Measurements from ENCODE around the gene ZCCHC24. TPM values are rescaled to one million over a fixed set of nuclear protein-coding genes. Genes with fewer than 3 reads are reported as not detected.

Gene ZCCHC24
- total RNA-seq, 2 donors from 2014 or later = 45.6 to 85.9 TPM

- no peak overlapping the region for H3K4me3 ChIP-seq
- no peaks in the 10 kb centered on the region for H3K9me3 ChIP-seq
- peaks cover 23% of the 10 kb centered on the region for H3K36me3 ChIP-seq
- TF ChIP-seq CTCF (IDR thresholded peaks at IDR 0.05) = no peak
- H3K27ac ChIP-seq = no peak overlapping the region
- peak; percentile 66 for DNase-seq (ENCODE audit: low spot score)
- H3K4me1 ChIP-seq = peaks cover 0 to 53% of the 10 kb centered on the region in 2 donors
- no peaks in the 10 kb centered on the region for H3K27me3 ChIP-seq
Measured at GRCh38 chr10:79383974-79384606, 61.3 kb downstream of the ZCCHC24 start.

GRCh38 chr10:79382491-79382941 is 62.9 kb downstream of the ZCCHC24 start:
- Histone ChIP-seq H3K4me1 (peaks cover 0 to 42% of the 10 kb centered on the region in 2 donors), H3K36me3 (peaks cover 23% of the 10 kb centered on the region), H3K4me3 (no peak overlapping the region), H3K9me3 (no peaks in the 10 kb centered on the region), H3K27ac (peak overlapping the region; percentile 69 to 81), H3K27me3 (no peaks in the 10 kb centered on the region)
- DNase-seq (ENCODE audit: low spot score) = peak; percentile 59
- TF ChIP-seq CTCF (IDR thresholded peaks at IDR 0.05) = no peak

GRCh38 chr10:79381804-79382221 is 63.6 kb downstream of the ZCCHC24 start:
- Histone ChIP-seq H3K27ac (peak overlapping the region; percentile 69 to 81), H3K4me1 (peaks cover 0 to 40% of the 10 kb centered on the region in 2 donors), H3K36me3 (peaks cover 17% of the 10 kb centered on the region), H3K4me3 (no peak overlapping the region), H3K9me3 (no peaks in the 10 kb centered on the region), H3K27me3 (no peaks in the 10 kb centered on the region)
- no peak for TF ChIP-seq CTCF (IDR thresholded peaks at IDR 0.05)
- peak; percentile 92 for DNase-seq (ENCODE audit: low spot score)

DNA sequence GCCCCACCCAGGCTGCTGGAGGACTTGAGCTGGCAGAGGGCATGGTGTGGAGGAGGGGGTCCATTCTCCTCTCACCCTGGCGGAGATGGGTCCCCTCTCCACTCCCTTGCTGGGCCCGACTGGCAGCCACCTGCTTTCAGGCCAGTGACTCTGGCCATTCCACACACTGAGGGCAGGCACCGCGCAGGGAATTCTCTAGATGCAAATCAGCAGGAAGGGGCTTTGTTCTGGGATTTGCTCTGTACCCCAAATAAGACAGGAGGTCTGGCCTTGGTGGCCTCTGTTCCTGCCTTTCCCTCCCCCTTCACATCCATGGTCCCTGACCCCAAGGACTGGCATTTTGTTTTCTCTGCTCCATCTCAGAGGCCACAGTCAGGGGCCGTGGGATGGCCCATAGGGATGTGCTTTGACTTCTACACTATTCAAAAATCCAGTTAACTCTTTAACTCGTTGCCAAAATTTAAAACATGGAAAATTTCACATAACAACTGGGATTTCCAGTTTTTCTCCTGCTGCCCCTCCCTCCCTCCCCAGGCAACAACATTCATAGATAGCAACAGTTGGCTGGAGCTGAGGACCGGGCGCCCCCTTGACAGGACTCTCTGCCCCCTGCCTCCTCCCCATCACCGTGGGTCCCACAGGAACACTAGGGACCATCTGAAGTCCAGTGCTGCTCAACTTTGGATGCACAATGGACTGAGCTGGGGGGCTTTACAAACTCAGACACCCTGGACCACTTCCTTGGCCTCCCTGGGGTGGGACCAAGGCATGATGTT is 64.3 kb downstream of the ZCCHC24 start:
- no peaks in the 10 kb centered on the region for H3K27me3 ChIP-seq
- no peaks in the 10 kb centered on the region for H3K9me3 ChIP-seq
- no peak overlapping the region for H3K4me3 ChIP-seq
- H3K27ac ChIP-seq = peak overlapping the region; percentile 69 to 81
- DNase-seq (ENCODE audit: low spot score) = peak; percentile 57
- H3K36me3 ChIP-seq = peaks cover 10% of the 10 kb centered on the region
- TF ChIP-seq CTCF (IDR thresholded peaks at IDR 0.05) = no peak
- peaks cover 0 to 40% of the 10 kb centered on the region in 2 donors for H3K4me1 ChIP-seq

- TF ChIP-seq CTCF (IDR thresholded peaks at IDR 0.05) = no peak
- DNase-seq (ENCODE audit: low spot score) = no peak
- Histone ChIP-seq H3K36me3 (peaks cover 2% of the 10 kb centered on the region), H3K27me3 (no peaks in the 10 kb centered on the region), H3K9me3 (no peaks in the 10 kb centered on the region), H3K27ac (peak overlapping the region; percentile 69 to 81), H3K4me1 (peaks cover 0 to 40% of the 10 kb centered on the region in 2 donors), H3K4me3 (no peak overlapping the region)
Measured at GRCh38 chr10:79380125-79380945, 65.1 kb downstream of the ZCCHC24 start.

Measured in right atrium auricular region (tissue), 2 donors.